ENCODE data around the gene FBLN2. TPM values are rescaled to one million over a fixed set of nuclear protein-coding genes. Genes with fewer than 3 reads are reported as not detected.

FBLN2 gene
- total and polyA plus RNA-seq, 2 of the 13 experiments (the other 11 are each of a cell fraction or from before 2014, with no cell fraction given): not detected

DNA sequence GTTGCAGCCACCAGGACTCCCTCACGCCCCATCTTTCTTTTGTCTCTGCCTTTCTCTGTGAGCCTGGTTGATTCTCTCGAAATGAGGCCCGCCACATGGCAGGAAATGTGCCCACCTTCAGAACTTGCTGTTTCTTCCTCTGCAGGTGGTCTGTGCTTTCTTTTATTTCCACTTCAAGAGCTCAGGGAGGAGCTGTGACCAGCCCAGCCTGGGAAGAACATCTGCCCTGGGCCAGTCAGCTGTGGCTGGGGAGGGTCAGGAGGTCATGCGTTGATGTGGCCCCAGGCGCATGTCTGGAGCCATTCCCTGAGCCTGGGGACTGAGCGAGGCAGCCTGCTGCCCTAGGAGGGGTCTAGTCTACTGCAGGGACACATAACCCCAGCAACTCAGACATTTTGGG is 8.0 kb downstream of the FBLN2 start:
- H3K9ac ChIP-seq (ENCODE audit: insufficient read depth, low read depth, low read length): no peak overlapping the region
- no peaks in the 10 kb centered on the region for H3K9me3 ChIP-seq (ENCODE audit: low read length)
- DNase-seq (ENCODE audit: low spot score): no peak
- ChIA-PET POLR2A (no interaction called here), CTCF (ENCODE audit: low intra/inter-chr PET ratio, low total read pairs) (no interaction called here)
- TF ChIP-seq SETDB1 (CRISPR knock-in tag; IDR thresholded peaks at IDR 0.05; ENCODE audit: borderline replicate concordance) (no peak), ZNF850 (CRISPR knock-in tag; conservative IDR thresholded peaks at IDR 0.05) (no peak)
- TF ChIP-seq, protein P1, sequence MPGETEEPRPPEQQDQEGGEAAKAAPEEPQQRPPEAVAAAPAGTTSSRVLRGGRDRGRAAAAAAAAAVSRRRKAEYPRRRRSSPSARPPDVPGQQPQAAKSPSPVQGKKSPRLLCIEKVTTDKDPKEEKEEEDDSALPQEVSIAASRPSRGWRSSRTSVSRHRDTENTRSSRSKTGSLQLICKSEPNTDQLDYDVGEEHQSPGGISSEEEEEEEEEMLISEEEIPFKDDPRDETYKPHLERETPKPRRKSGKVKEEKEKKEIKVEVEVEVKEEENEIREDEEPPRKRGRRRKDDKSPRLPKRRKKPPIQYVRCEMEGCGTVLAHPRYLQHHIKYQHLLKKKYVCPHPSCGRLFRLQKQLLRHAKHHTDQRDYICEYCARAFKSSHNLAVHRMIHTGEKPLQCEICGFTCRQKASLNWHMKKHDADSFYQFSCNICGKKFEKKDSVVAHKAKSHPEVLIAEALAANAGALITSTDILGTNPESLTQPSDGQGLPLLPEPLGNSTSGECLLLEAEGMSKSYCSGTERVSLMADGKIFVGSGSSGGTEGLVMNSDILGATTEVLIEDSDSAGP (CRISPR knock-in tag; IDR thresholded peaks at IDR 0.05; ENCODE audit: borderline replicate concordance): no peak
- ATAC-seq: no peak
- 0 out of 2 replicates have a peak, but pooled peaks cover 2% of the 10 kb centered on the region for H4K20me1 ChIP-seq (ENCODE audit: insufficient read depth, low read length)
- no peak for FAIRE-seq
- H3K36me3 ChIP-seq (replicated peaks in 1 of 2; ENCODE audit: control insufficient read depth in 1 of 2, insufficient read depth in 2 of 2, low read length in 2 of 2): no peaks in the 10 kb centered on the region
- no peak overlapping the region for H3K4me3 ChIP-seq (replicated peaks in 1 of 3; ENCODE audit: insufficient read depth in 1 of 3, low read depth in 2 of 3, low read length in 3 of 3)
- H3K27me3 ChIP-seq (ENCODE audit: control insufficient read depth in 1 of 2, insufficient read depth in 2 of 2, low read length in 2 of 2): peaks cover 10 to 76% of the 10 kb centered on the region in 2 experiments
- no peak overlapping the region for H3K4me2 ChIP-seq (ENCODE audit: low read depth, low read length)
- 52% methylated on average over 4 of the region's 6 CpGs for WGBS (ENCODE audit: low lambda C conversion rate)
- H3K79me2 ChIP-seq (ENCODE audit: insufficient read depth, low read length): no peaks in the 10 kb centered on the region
- H3K27ac ChIP-seq (ENCODE audit: extremely low read length, insufficient read depth, low read length): no peak overlapping the region
- no peak overlapping the region for H2AFZ ChIP-seq (ENCODE audit: low read length)
- in situ Hi-C loops (cut with HindIII; ENCODE audit: extremely low pct_ligation_motif_present, low pct_unique_long_range_greater_than_20kb): no loop called here
- no peaks in the 10 kb centered on the region for H3K4me1 ChIP-seq (ENCODE audit: insufficient read depth, low read length)
- BruUV-seq (replicated peaks): no TSS peak
- intact Hi-C loops (cut with micrococcal nuclease; ENCODE audit: unreplicated experiment): no loop called here

DNA sequence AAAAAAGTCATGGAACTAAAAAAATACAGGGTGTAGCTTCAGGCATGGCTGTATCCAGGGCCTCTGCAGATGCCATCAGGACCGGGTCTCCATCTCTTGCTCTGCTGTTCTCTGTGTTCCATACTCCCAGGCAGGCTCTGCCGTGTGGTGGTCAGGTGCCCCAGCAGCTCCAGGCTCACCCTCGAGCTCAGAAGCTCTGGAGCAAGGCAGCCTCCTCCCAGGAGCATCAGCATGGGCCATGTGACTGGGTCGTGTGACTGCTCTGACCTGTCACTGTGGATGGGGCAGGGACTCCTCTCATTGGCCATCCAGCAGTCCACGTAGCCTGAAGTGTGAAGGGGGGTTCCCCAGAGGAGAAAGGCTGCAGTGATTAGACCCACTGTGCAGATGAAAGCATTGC is 8.5 kb downstream of the FBLN2 start:
- no peaks in the 10 kb centered on the region for H3K9me3 ChIP-seq (ENCODE audit: low read length)
- in situ Hi-C loops (cut with HindIII; ENCODE audit: extremely low pct_ligation_motif_present, low pct_unique_long_range_greater_than_20kb) (no loop called here), intact Hi-C loops (cut with micrococcal nuclease; ENCODE audit: unreplicated experiment) (no loop called here)
- no peaks in the 10 kb centered on the region for H3K36me3 ChIP-seq (replicated peaks in 1 of 2; ENCODE audit: control insufficient read depth in 1 of 2, insufficient read depth in 2 of 2, low read length in 2 of 2)
- 0% methylated on average over 2 of the region's 5 CpGs for WGBS (ENCODE audit: low lambda C conversion rate)
- no TSS peak for BruUV-seq (replicated peaks)
- H3K27me3 ChIP-seq (ENCODE audit: control insufficient read depth in 1 of 2, insufficient read depth in 2 of 2, low read length in 2 of 2): peaks cover 10 to 74% of the 10 kb centered on the region in 2 experiments
- TF ChIP-seq TAF15 (IDR thresholded peaks at IDR 0.05; ENCODE audit: low read depth, low read length, poor library complexity, severe bottlenecking) (no peak), ZNF530 (CRISPR knock-in tag; IDR thresholded peaks at IDR 0.05; ENCODE audit: low read depth) (no peak), ZBTB20 (CRISPR knock-in tag; IDR thresholded peaks at IDR 0.05; ENCODE audit: borderline replicate concordance, low read depth) (no peak), ONECUT2 (CRISPR knock-in tag; IDR thresholded peaks at IDR 0.05) (no peak), ZNF329 (CRISPR knock-in tag; IDR thresholded peaks at IDR 0.05; ENCODE audit: low read depth) (peak; percentile 79)
- POLR2A ChIA-PET: no interaction called here
- CTCF ChIA-PET (ENCODE audit: low intra/inter-chr PET ratio, low total read pairs): no interaction called here
- H3K4me3 ChIP-seq (replicated peaks in 1 of 3; ENCODE audit: insufficient read depth in 1 of 3, low read depth in 2 of 3, low read length in 3 of 3): no peak overlapping the region
- no peak overlapping the region for H3K9ac ChIP-seq (ENCODE audit: insufficient read depth, low read depth, low read length)
- DNase-seq (ENCODE audit: low spot score) (no peak), ATAC-seq (no peak; the same call in 2 of the 3 replicates), FAIRE-seq (no peak)
- H3K27ac ChIP-seq (ENCODE audit: extremely low read length, insufficient read depth, low read length): no peak overlapping the region
- H3K79me2 ChIP-seq (ENCODE audit: insufficient read depth, low read length): no peaks in the 10 kb centered on the region
- H3K4me2 ChIP-seq (ENCODE audit: low read depth, low read length): no peak overlapping the region
- no peaks in the 10 kb centered on the region for H3K4me1 ChIP-seq (ENCODE audit: insufficient read depth, low read length)
- 0 out of 2 replicates have a peak, but pooled peaks cover 2% of the 10 kb centered on the region for H4K20me1 ChIP-seq (ENCODE audit: insufficient read depth, low read length)
- H2AFZ ChIP-seq (ENCODE audit: low read length): no peak overlapping the region

All from HepG2 (cell line).